IMR-90 (cell line): ENCODE data around the gene NPAS3. TPM values are rescaled to one million over a fixed set of nuclear protein-coding genes. Genes with fewer than 3 reads are reported as not detected.

Experiments
- ATAC-seq: fragments of 200-7000 bp; cut with Tn5 transposase; 2 replicates; pipeline ENCODE4 v1.9.1; 2020; ENCODE audit warnings: low read depth, mild to moderate bottlenecking, moderate library complexity
- BruUV-seq: library from RNA; stranded (reverse); fragments of 400-500 nt; replicated peaks from 2 replicates; lab custom pipeline; 2021; lab: Mats Ljungman, UMichigan
- CTCF ChIA-PET: fragments of 300-600 bp; formaldehyde crosslinking; extraction: SDS; loops from one replicate; lab custom pipeline; 2021; ENCODE audit warnings: antibody characterized with exemption; lab: Yijun Ruan, JAX
- POLR2A ChIA-PET: fragments of 300-600 bp; sonication (Branson Sonifier 250); formaldehyde crosslinking; loops from one replicate; lab custom pipeline; 2022; ENCODE audit warnings: antibody characterized with exemption; ENCODE audit not compliant: unreplicated experiment; lab: Charles Lee
- DNase-seq: peaks from one replicate; pipeline ENCODE4 v3.0.0; 2013
- H2AFZ ChIP-seq: replicated peaks from 2 replicates; pipeline ENCODE3; 2013; ENCODE audit warnings: low read length, mild to moderate bottlenecking; ENCODE audit not compliant: poor library complexity
- H2AK5ac ChIP-seq: 2 replicates; pipeline ENCODE4 v1.6.1; 2013; ENCODE audit warnings: low read depth, low read length, inconsistent platforms
- H2AK9ac ChIP-seq: replicated peaks from 2 replicates; pipeline ENCODE3; 2013; ENCODE audit warnings: mild to moderate bottlenecking, low read depth, low read length, moderate library complexity; ENCODE audit not compliant: poor library complexity
- H2BK120ac ChIP-seq: 2 replicates; pipeline ENCODE4 v1.6.1; 2013; ENCODE audit warnings: low read depth, low read length, inconsistent platforms
- H2BK15ac ChIP-seq: 3 replicates; pipeline ENCODE4 v1.6.1; 2013; ENCODE audit warnings: low read depth, low read length, inconsistent platforms
- H2BK20ac ChIP-seq: 2 replicates; pipeline ENCODE4 v1.6.1; 2013; ENCODE audit warnings: low read depth, mild to moderate bottlenecking, inconsistent platforms, low read length, moderate library complexity
- H2BK5ac ChIP-seq: 2 replicates; pipeline ENCODE4 v1.6.1; 2013; ENCODE audit warnings: mild to moderate bottlenecking, low read depth, low read length, inconsistent platforms; ENCODE audit not compliant: poor library complexity, severe bottlenecking
- H3K14ac ChIP-seq: replicated peaks from 2 replicates; pipeline ENCODE4 v1.6.1; 2013; ENCODE audit warnings: low read depth, low read length, inconsistent platforms
- H3K18ac ChIP-seq: 2 replicates; pipeline ENCODE4 v1.6.1; 2013; ENCODE audit warnings: low read depth, low read length, control low read depth
- H3K23ac ChIP-seq: 2 replicates; pipeline ENCODE4 v1.6.1; 2013; ENCODE audit warnings: low read depth, low read length, inconsistent platforms
- H3K27ac ChIP-seq: 2 replicates; pipeline ENCODE4 v1.5.1; 2013; ENCODE audit warnings: mild to moderate bottlenecking, control low read depth, low read length; ENCODE audit not compliant: insufficient read depth
- H3K27me3 ChIP-seq: 2 replicates; pipeline ENCODE4 v1.6.1; 2013; ENCODE audit warnings: low read length; ENCODE audit not compliant: control insufficient read depth, insufficient read depth
- H3K36me3 ChIP-seq: 2 replicates; pipeline ENCODE4 v1.6.1; 2013; ENCODE audit warnings: low read length, mixed read lengths; ENCODE audit not compliant: control insufficient read depth, insufficient read depth
- H3K4ac ChIP-seq: 2 replicates; pipeline ENCODE4 v1.6.1; 2013; ENCODE audit warnings: low read depth, low read length, inconsistent platforms
- H3K4me1 ChIP-seq: 2 replicates; pipeline ENCODE4 v1.6.1; 2013; ENCODE audit warnings: low read length, mixed read lengths; ENCODE audit not compliant: control insufficient read depth, insufficient read depth
- H3K4me2 ChIP-seq: 2 replicates; pipeline ENCODE4 v1.6.1; 2013; ENCODE audit warnings: low read depth, mild to moderate bottlenecking, control low read depth, low read length, moderate library complexity
- H3K4me3 ChIP-seq: 2 replicates; pipeline ENCODE4 v1.5.1; 2013; ENCODE audit warnings: low read depth, mild to moderate bottlenecking, control low read depth, low read length, moderate library complexity; ENCODE audit not compliant: insufficient read depth
- H3K56ac ChIP-seq: 2 replicates; pipeline ENCODE4 v1.6.1; 2013; ENCODE audit warnings: low read length, inconsistent platforms; ENCODE audit not compliant: insufficient read depth; ENCODE audit errors: extremely low read depth
- H3K79me1 ChIP-seq, 2 experiments: 2 replicates each; pipeline ENCODE4 v1.6.1; 2013; ENCODE audit warnings: low read length in 2 of 2, inconsistent platforms in 1 of 2, low read depth in 1 of 2
- H3K9ac ChIP-seq: 2 replicates; pipeline ENCODE4 v1.6.1; 2013; ENCODE audit warnings: low read depth, low read length, control low read depth
- H3K9me1 ChIP-seq: 2 replicates; pipeline ENCODE4 v1.6.1; 2013; ENCODE audit warnings: low read length, inconsistent platforms; ENCODE audit not compliant: insufficient read depth
- H3K9me3 ChIP-seq: 2 replicates; pipeline ENCODE4 v1.6.1; 2013; ENCODE audit warnings: low read length; ENCODE audit not compliant: control insufficient read depth, insufficient read depth
- H4K20me1 ChIP-seq: 2 replicates; pipeline ENCODE4 v1.6.1; 2013; ENCODE audit warnings: low read length, inconsistent platforms; ENCODE audit not compliant: insufficient read depth
- H4K5ac ChIP-seq: 2 replicates; pipeline ENCODE4 v1.6.1; 2013; ENCODE audit warnings: mild to moderate bottlenecking, low read depth, low read length, control low read depth
- H4K8ac ChIP-seq, 2 experiments: 2 replicates each; pipeline ENCODE4 v1.6.1; 2013; ENCODE audit warnings: low read depth in 2 of 2, low read length in 2 of 2, control low read depth in 1 of 2, inconsistent platforms in 1 of 2
- H4K91ac ChIP-seq: 2 replicates; pipeline ENCODE4 v1.6.1; 2013; ENCODE audit warnings: low read depth, low read length, inconsistent platforms; ENCODE audit not compliant: insufficient read depth
- BHLHE40 ChIP-seq: fragments of 150-350 bp; IDR thresholded peaks from 2 replicates; pipeline ENCODE4 v1.6.1; 2016; ENCODE audit warnings: mild to moderate bottlenecking, low read depth, low read length
- CEBPB ChIP-seq: IDR thresholded peaks from 2 replicates; pipeline ENCODE4 v1.6.1; 2012; ENCODE audit warnings: low read depth, low read length, improper control_type of control experiment
- CHD1 ChIP-seq: IDR thresholded peaks from 2 replicates; pipeline ENCODE4 v1.6.1; 2012; ENCODE audit warnings: low read depth, low read length, improper control_type of control experiment
- FOS ChIP-seq: fragments of 150-350 bp; IDR thresholded peaks from 2 replicates; pipeline ENCODE4 v1.6.1; 2016; ENCODE audit warnings: low read depth, low read length
- MAFK ChIP-seq: IDR thresholded peaks from 2 replicates; pipeline ENCODE4 v1.6.1; 2012; ENCODE audit warnings: low read depth, low read length, improper control_type of control experiment
- MAZ ChIP-seq: IDR thresholded peaks from 2 replicates; pipeline ENCODE4 v1.6.1; 2012; ENCODE audit warnings: low read depth, mild to moderate bottlenecking, low read length, improper control_type of control experiment, moderate library complexity, borderline replicate concordance
- MXI1 ChIP-seq: IDR thresholded peaks from 2 replicates; pipeline ENCODE4 v1.6.1; 2012; ENCODE audit warnings: low read depth, mild to moderate bottlenecking, low read length, moderate library complexity, borderline replicate concordance
- NFE2L2 ChIP-seq: fragments of 150-350 bp; IDR thresholded peaks from 2 replicates; pipeline ENCODE4 v1.6.1; 2016; ENCODE audit warnings: low read depth, mild to moderate bottlenecking, low read length
- POLR2A ChIP-seq: IDR thresholded peaks from 2 replicates; pipeline ENCODE4 v1.6.1; 2012; ENCODE audit warnings: mild to moderate bottlenecking, low read depth, low read length
- RAD21 ChIP-seq: IDR thresholded peaks from 2 replicates; pipeline ENCODE4 v1.6.1; 2012; ENCODE audit warnings: low read length, improper control_type of control experiment
- RFX5 ChIP-seq: IDR thresholded peaks from 2 replicates; pipeline ENCODE4 v1.8.0; 2012; ENCODE audit warnings: low read depth, mild to moderate bottlenecking, low read length, moderate library complexity
- SMC3 ChIP-seq: fragments of 150-350 bp; IDR thresholded peaks from 2 replicates; pipeline ENCODE4 v1.6.1; 2016; ENCODE audit warnings: low read depth, mild to moderate bottlenecking, antibody characterized with exemption, low read length, moderate library complexity
- WGBS, 2 experiments: methylation state at CpG; one replicate each; pipeline versions ENCODE4 v1.1.5 to v1.1.7; 2013; ENCODE audit warnings: missing lambda C conversion rate in 2 of 2; ENCODE audit not compliant: insufficient read length in 1 of 2; ENCODE audit errors: extremely low coverage in 2 of 2; 5-methylcytosine and 5-hydroxymethylcytosine counted together
- dilution Hi-C: fragments of 300-500 bp; cut with HindIII; formaldehyde crosslinking; loops from one replicate; pipeline ENCODE4 v1.14.3; 2018; ENCODE audit warnings: low sequenced_read_pairs; ENCODE audit not compliant: unreplicated experiment
- in situ Hi-C: fragments of 300-500 bp; cut with MboI; formaldehyde crosslinking; loops from 3 replicates; pipeline ENCODE4 v1.14.3; 2019; ENCODE audit warnings: low sequenced_read_pairs, inconsistent platforms, mixed read lengths
- intact Hi-C: fragments of 100-400 bp; cut with micrococcal nuclease; formaldehyde crosslinking; loops from 2 replicates; pipeline ENCODE4 v1.10.0; 2022
- polyA plus RNA-seq, 3 experiments: library from polyadenylated mRNA; depleted of rRNA; stranded (reverse); fragments of >200 nt; gene quantifications; 2 replicates each; pipeline ENCODE4 v1.2.3, GENCODE V29; 2012; ENCODE audit warnings: low replicate concordance in 1 of 3
- total RNA-seq: library from RNA; depleted of rRNA; stranded (reverse); fragments of >200 nt; gene quantifications from 2 replicates; pipeline ENCODE4 v1.2.3, GENCODE V29; 2012
- TF ChIP-seq, protein P1 (sequence below): fragments of 150-350 bp; IDR thresholded peaks from 2 replicates; pipeline ENCODE4 v1.6.1; 2016; ENCODE audit warnings: low read depth, mild to moderate bottlenecking, low read length, moderate library complexity, borderline replicate concordance
- TF ChIP-seq, protein P2 (sequence below): conservative IDR thresholded peaks from 2 replicates; pipeline ENCODE4 v1.5.1; 2012; ENCODE audit warnings: mild to moderate bottlenecking, low read depth, low read length, improper control_type of control experiment

Gene NPAS3
- total and polyA plus RNA-seq, 2 of the 4 experiments (the other 2 are of a cell fraction), result not detected

GRCh38 chr14:33451211-33451610, 512.5 kb downstream of the NPAS3 start:
- ChIA-PET CTCF (no interaction called here), POLR2A (no interaction called here)
- BruUV-seq, result no TSS peak

More at GRCh38 chr14:33451211-33451610, 512.5 kb downstream of the NPAS3 start:
- H2BK20ac ChIP-seq, result no peak overlapping the region
- H2AK9ac ChIP-seq, result no peak overlapping the region
- intact Hi-C loops (no loop called here), in situ Hi-C loops (no loop called here), dilution Hi-C loops (no loop called here)
- no peak overlapping the region for H3K4ac ChIP-seq
- H4K5ac ChIP-seq, result no peak overlapping the region
- no peak overlapping the region for H3K9ac ChIP-seq
- H3K14ac ChIP-seq, result no peak overlapping the region
- H4K91ac ChIP-seq, result no peak overlapping the region
- no CpG with 5 or more reads among the region's 3 CpGs for WGBS, 2 experiments
- TF ChIP-seq MAZ (no peak), MXI1 (no peak), FOS (no peak), CEBPB (no peak), CHD1 (no peak), NFE2L2 (no peak), POLR2A (no peak), RAD21 (no peak), MAFK (no peak), BHLHE40 (no peak), RFX5 (no peak), SMC3 (no peak)
- TF ChIP-seq, protein P1, sequence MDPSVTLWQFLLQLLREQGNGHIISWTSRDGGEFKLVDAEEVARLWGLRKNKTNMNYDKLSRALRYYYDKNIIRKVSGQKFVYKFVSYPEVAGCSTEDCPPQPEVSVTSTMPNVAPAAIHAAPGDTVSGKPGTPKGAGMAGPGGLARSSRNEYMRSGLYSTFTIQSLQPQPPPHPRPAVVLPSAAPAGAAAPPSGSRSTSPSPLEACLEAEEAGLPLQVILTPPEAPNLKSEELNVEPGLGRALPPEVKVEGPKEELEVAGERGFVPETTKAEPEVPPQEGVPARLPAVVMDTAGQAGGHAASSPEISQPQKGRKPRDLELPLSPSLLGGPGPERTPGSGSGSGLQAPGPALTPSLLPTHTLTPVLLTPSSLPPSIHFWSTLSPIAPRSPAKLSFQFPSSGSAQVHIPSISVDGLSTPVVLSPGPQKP, result no peak
- TF ChIP-seq, protein P2, sequence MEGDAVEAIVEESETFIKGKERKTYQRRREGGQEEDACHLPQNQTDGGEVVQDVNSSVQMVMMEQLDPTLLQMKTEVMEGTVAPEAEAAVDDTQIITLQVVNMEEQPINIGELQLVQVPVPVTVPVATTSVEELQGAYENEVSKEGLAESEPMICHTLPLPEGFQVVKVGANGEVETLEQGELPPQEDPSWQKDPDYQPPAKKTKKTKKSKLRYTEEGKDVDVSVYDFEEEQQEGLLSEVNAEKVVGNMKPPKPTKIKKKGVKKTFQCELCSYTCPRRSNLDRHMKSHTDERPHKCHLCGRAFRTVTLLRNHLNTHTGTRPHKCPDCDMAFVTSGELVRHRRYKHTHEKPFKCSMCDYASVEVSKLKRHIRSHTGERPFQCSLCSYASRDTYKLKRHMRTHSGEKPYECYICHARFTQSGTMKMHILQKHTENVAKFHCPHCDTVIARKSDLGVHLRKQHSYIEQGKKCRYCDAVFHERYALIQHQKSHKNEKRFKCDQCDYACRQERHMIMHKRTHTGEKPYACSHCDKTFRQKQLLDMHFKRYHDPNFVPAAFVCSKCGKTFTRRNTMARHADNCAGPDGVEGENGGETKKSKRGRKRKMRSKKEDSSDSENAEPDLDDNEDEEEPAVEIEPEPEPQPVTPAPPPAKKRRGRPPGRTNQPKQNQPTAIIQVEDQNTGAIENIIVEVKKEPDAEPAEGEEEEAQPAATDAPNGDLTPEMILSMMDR, result no peak
- no peak overlapping the region for H3K27ac ChIP-seq
- H2BK15ac ChIP-seq, result no peak overlapping the region
- no peaks in the 10 kb centered on the region for H3K36me3 ChIP-seq
- ATAC-seq (no peak), DNase-seq (no peak)
- no peak overlapping the region for H4K8ac ChIP-seq
- H3K23ac ChIP-seq, result no peak overlapping the region
- H3K56ac ChIP-seq, result no peak overlapping the region
- H2AFZ ChIP-seq, result no peak overlapping the region
- no peak overlapping the region for H3K4me3 ChIP-seq
- no peaks in the 10 kb centered on the region for H3K79me1 ChIP-seq
- no peak overlapping the region for H2BK5ac ChIP-seq
- H3K27me3 ChIP-seq, result no peaks in the 10 kb centered on the region
- H2AK5ac ChIP-seq, result no peak overlapping the region
- no peak overlapping the region for H2BK120ac ChIP-seq
- H3K9me3 ChIP-seq, result no peaks in the 10 kb centered on the region
- no peaks in the 10 kb centered on the region for H3K9me1 ChIP-seq
- no peaks in the 10 kb centered on the region for H4K20me1 ChIP-seq
- H3K4me2 ChIP-seq, result no peak overlapping the region
- H3K4me1 ChIP-seq, result no peaks in the 10 kb centered on the region
- H3K18ac ChIP-seq, result no peak overlapping the region
